ENCODE measurements around the gene PLCL2.

DNA sequence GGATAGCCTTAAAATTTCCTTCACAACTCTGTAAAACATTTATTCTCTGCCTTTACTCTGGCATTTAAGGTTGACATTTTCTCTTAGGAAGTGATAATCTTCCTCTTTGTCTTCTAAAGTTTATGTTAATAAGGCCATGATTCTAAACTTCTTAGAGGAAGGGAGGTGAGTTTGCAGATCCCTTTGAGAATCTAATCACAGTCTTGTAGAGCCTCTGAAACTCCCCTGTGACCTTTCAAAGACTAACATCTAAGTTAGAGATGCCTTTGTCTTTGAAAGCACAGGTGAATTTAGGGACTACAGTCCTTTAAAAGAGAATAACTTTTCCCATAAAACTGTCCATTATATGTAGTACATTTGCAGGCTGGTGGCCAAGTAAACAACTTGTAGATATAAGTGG is 115.1 kb downstream of the PLCL2 start:
- TF ChIP-seq, protein P1, sequence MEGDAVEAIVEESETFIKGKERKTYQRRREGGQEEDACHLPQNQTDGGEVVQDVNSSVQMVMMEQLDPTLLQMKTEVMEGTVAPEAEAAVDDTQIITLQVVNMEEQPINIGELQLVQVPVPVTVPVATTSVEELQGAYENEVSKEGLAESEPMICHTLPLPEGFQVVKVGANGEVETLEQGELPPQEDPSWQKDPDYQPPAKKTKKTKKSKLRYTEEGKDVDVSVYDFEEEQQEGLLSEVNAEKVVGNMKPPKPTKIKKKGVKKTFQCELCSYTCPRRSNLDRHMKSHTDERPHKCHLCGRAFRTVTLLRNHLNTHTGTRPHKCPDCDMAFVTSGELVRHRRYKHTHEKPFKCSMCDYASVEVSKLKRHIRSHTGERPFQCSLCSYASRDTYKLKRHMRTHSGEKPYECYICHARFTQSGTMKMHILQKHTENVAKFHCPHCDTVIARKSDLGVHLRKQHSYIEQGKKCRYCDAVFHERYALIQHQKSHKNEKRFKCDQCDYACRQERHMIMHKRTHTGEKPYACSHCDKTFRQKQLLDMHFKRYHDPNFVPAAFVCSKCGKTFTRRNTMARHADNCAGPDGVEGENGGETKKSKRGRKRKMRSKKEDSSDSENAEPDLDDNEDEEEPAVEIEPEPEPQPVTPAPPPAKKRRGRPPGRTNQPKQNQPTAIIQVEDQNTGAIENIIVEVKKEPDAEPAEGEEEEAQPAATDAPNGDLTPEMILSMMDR (IDR thresholded peaks at IDR 0.05): no peak
- TF ChIP-seq EZH2 (IDR thresholded peaks at IDR 0.05; ENCODE audit: borderline replicate concordance, insufficient read depth, low read depth, low read length, poor library complexity, severe bottlenecking): no peak

All from B cell (primary cell).